CD4-positive, alpha-beta T cell treated with Interleukin-17A for 1 hour (primary cell): ENCODE measurements around the gene CNEP1R1.
A peak's percentile ranks its signal among the peaks of the same experiment; 100 is the strongest.

Experiments
- DNase-seq: peaks from one replicate; pipeline ENCODE4 v3.0.0-alpha.2; 2020

Gene CNEP1R1

GRCh38 chr16:50065624-50066481 is 40.8 kb downstream of the CNEP1R1 start, which contains the start of gene HEATR3:
HEATR3 (plus strand) TSS chr16:50065970; CDS start chr16:50066132, 162 bp downstream.
- peak; percentile 98 for DNase-seq

GRCh38 chr16:50066482-50067289 is 41.7 kb downstream of the CNEP1R1 start:
- no peak for DNase-seq

GRCh38 chr16:50067290-50067853 is 42.3 kb downstream of the CNEP1R1 start:
- DNase-seq: peak; percentile 45

GRCh38 chr16:50068550-50068949 is 43.5 kb downstream of the CNEP1R1 start:
- no peak for DNase-seq

GRCh38 chr16:50069060-50069459 is 44.0 kb downstream of the CNEP1R1 start:
- no peak for DNase-seq

- no peak for DNase-seq
Observed at GRCh38 chr16:50071075-50071671, 46.1 kb downstream of the CNEP1R1 start.

- DNase-seq: no peak
Observed at GRCh38 chr16:50072730-50073129, 47.7 kb downstream of the CNEP1R1 start.

- no peak for DNase-seq
Observed at GRCh38 chr16:50079397-50080140, 54.5 kb downstream of the CNEP1R1 start.

GRCh38 chr16:50081428-50082018 is 56.5 kb downstream of the CNEP1R1 start:
- DNase-seq: no peak

- DNase-seq: no peak
Observed at GRCh38 chr16:50083996-50084395, 59.0 kb downstream of the CNEP1R1 start.

GRCh38 chr16:50086176-50086575 is 61.2 kb downstream of the CNEP1R1 start:
- DNase-seq: no peak
